HG03521 (cell line): ENCODE measurements around the gene TAS2R42.

Experiments used
- ATAC-seq: cut with Tn5 transposase; IDR thresholded peaks from one replicate; pipeline ENCODE4 v1.9.1; 2021; ENCODE audit warnings: mild to moderate bottlenecking, moderate library complexity; ENCODE audit not compliant: unreplicated experiment

TAS2R42 gene

DNA sequence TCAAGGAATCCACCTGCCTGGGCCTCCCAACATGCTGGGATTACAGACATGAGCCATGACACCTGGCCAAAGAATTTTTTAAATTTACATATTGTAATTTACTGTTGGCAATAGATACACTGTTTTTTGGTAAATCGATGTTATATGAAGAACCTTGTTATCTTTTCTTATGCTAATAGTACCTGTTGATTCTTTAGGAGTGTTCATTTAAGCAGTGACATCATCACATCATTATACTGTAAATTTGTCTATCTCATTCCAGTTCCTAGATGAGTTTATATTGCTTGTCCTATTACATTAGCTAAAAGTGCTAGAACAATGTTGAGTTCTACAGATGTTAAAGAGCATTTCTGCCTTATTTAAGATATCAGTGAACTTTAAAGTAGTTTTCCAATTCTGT, 39.3 kb downstream of the TAS2R42 start:
- no peak for ATAC-seq

DNA sequence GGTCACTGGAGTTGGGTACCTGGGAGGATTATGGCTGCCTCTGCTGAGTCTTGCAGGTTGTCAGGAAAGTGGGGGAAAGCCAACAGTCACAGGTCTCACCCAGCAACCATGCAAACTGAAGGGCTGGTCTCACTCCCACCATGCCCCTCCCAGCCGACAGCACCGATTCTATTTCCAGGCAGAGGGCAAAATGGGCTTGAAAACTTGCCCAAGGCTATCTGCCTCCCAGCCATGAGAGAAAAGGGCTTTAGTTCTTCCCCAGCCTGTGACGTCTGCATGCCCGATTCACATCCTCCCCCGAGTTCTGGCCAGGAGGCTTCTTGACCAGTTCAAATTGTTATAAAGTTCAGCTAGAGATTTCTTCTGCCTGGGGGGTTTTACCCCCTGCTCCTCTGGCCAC, 42.4 kb downstream of the TAS2R42 start:
- no peak for ATAC-seq

DNA sequence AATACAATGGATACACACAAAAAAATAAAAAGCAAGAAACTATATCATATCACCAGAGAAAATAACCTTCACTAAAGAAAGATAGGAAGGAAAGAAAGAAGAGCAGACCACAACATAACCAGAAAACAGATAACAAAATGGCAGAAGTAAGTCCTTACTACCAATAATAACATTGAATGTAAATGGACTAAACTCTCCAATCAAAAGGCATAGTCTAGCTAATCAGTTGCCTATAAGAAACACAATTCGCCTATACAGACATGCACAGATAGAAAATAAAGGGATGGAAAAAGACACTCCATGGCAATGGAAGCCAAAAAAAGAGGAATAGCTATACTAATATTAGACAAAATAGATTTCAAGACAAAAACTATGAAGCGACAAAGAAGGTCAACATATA, 43.4 kb downstream of the TAS2R42 start:
- ATAC-seq: no peak

DNA sequence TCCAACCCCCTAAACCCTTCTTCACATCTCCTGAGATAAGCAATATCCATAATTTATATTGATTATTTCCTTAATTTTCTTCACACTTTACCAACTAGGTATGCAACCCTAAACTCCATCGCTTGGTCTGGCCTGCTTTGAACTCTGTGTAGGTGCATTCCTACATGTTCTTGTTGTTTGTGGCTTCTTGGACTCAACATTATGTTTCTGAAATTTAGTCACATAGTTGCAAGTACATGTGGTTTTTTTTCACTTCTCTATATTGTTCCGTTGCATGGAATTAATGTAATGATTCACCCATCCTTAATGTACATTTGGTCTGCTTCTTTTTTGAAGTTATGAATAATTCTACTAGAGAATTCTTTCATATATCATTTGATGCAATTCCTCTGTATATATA, 50.7 kb downstream of the TAS2R42 start:
- ATAC-seq: no peak
